ENCODE results near the gene YLPM1.

GRCh38 chr14:74799765-74800164, 36.6 kb downstream of the YLPM1 start:
- no peak for TF ChIP-seq EZH2 (IDR thresholded peaks at IDR 0.05; ENCODE audit: borderline replicate concordance, low read depth, low read length, severe bottlenecking)
- TF ChIP-seq CTCF (IDR thresholded peaks at IDR 0.05; ENCODE audit: extremely low read depth in 1 of 2, insufficient read depth in 1 of 2, low read depth in 1 of 2, low read length in 2 of 2): no peak
- TF ChIP-seq POLR2A (IDR thresholded peaks at IDR 0.05; ENCODE audit: low read depth, low read length): no peak
- TF ChIP-seq POLR2AphosphoS5 (IDR thresholded peaks at IDR 0.05; ENCODE audit: insufficient read depth, low read depth, low read length): no peak
- TF ChIP-seq JUN (IDR thresholded peaks at IDR 0.05; ENCODE audit: borderline replicate concordance, insufficient read depth, insufficient read length, low read depth): no peak
- no peak for TF ChIP-seq MYC (IDR thresholded peaks at IDR 0.05; ENCODE audit: low read depth, low read length)
- no peak for TF ChIP-seq FOS (IDR thresholded peaks at IDR 0.05; ENCODE audit: borderline replicate concordance, insufficient read depth, low read length)
